GM12878 (cell line): Measurements from ENCODE around the gene CAMK4. TPM values are rescaled to one million over a fixed set of nuclear protein-coding genes. Genes with fewer than 3 reads are reported as not detected.

ENCODE experiments used
- ATAC-seq: fragments of 200-7000 bp; cut with Tn5 transposase; 3 replicates; pipeline ENCODE4 v1.9.1; 2020; ENCODE audit warnings: mild to moderate bottlenecking, moderate library complexity
- BruUV-seq: library from RNA; stranded (reverse); fragments of 400-500 nt; replicated peaks from 2 replicates; lab custom pipeline; 2021; lab: Mats Ljungman, UMichigan
- CTCF ChIA-PET: fragments of 300-600 bp; sonication (Branson Sonifier 250); formaldehyde crosslinking; extraction: SDS; loops from one replicate; lab custom pipeline; 2021; ENCODE audit warnings: inconsistent platforms; lab: Yijun Ruan, JAX
- POLR2A ChIA-PET: fragments of 350-600 bp; formaldehyde crosslinking; extraction: SDS; loops from one replicate; lab custom pipeline; 2021; ENCODE audit warnings: inconsistent platforms; lab: Charles Lee
- RAD21 ChIA-PET: fragments of 300-600 bp; sonication (Branson Sonifier 250); formaldehyde crosslinking; loops from one replicate; lab custom pipeline; 2023; ENCODE audit warnings: antibody characterized with exemption; ENCODE audit not compliant: unreplicated experiment; lab: Charles Lee
- SMC1A ChIA-PET: fragments of 300-600 bp; sonication (Branson Sonifier 250); formaldehyde crosslinking; loops from one replicate; lab custom pipeline; 2023; ENCODE audit not compliant: unreplicated experiment, uncharacterized antibody; lab: Charles Lee
- DNase-seq: peaks from one replicate; pipeline ENCODE4 v3.0.0-alpha.2; 2011; ENCODE audit warnings: low read depth, low spot score
- FAIRE-seq: peaks from 3 replicates; lab custom pipeline; 2011; peaks lifted over from hg19 to GRCh38; lab: Jason Lieb, UNC
- H2AFZ ChIP-seq: 2 replicates; pipeline ENCODE4 v1.6.0; 2011; ENCODE audit warnings: low read depth, low read length, control low read depth; ENCODE audit not compliant: control insufficient read depth
- H3K27ac ChIP-seq: 2 replicates; pipeline ENCODE4 v1.5.1; 2011; ENCODE audit warnings: control low read depth; ENCODE audit not compliant: control insufficient read depth, insufficient read depth
- H3K27me3 ChIP-seq, 2 experiments: replicated peaks in 1 of 2; 2 replicates each; pipeline versions ENCODE4 v1.6.0 to v1.6.1; 2011; ENCODE audit warnings: low read length in 1 of 2; ENCODE audit not compliant: control insufficient read depth in 2 of 2, insufficient read depth in 2 of 2
- H3K36me3 ChIP-seq, 2 experiments: 2 replicates each; pipeline ENCODE4 v1.5.1; 2011; ENCODE audit warnings: low read length in 1 of 2; ENCODE audit not compliant: control insufficient read depth in 2 of 2, insufficient read depth in 2 of 2
- H3K4me1 ChIP-seq: 2 replicates; pipeline ENCODE4 v1.6.1; 2011; ENCODE audit warnings: mild to moderate bottlenecking, low read length, moderate library complexity, mixed read lengths; ENCODE audit not compliant: control insufficient read depth, insufficient read depth
- H3K4me2 ChIP-seq: 2 replicates; pipeline ENCODE4 v1.6.0; 2011; ENCODE audit warnings: control low read depth; ENCODE audit not compliant: control insufficient read depth, insufficient read depth
- H3K4me3 ChIP-seq: fragments of 200-600 bp; sonication (generic); 2 replicates; pipeline ENCODE4 v1.5.1; 2016
- H3K79me2 ChIP-seq: 2 replicates; pipeline ENCODE4 v1.6.0; 2011; ENCODE audit warnings: low read length; ENCODE audit not compliant: control insufficient read depth, insufficient read depth
- H3K9ac ChIP-seq: 2 replicates; pipeline ENCODE4 v1.8.0; 2011; ENCODE audit warnings: low read length, control low read depth, mixed read lengths; ENCODE audit not compliant: control insufficient read depth, insufficient read depth
- H3K9me3 ChIP-seq: replicated peaks from 3 replicates; pipeline ENCODE4 v1.5.1; 2011; ENCODE audit warnings: mild to moderate bottlenecking, low read length; ENCODE audit not compliant: control insufficient read depth, insufficient read depth
- H4K20me1 ChIP-seq: 2 replicates; pipeline ENCODE4 v1.6.0; 2011; ENCODE audit not compliant: control insufficient read depth, insufficient read depth
- ATF7 ChIP-seq: fragments of 450-650 bp; IDR thresholded peaks from 2 replicates; pipeline ENCODE4 v1.6.1; 2016; ENCODE audit warnings: low read depth, mild to moderate bottlenecking
- BHLHE40 ChIP-seq, 2 experiments: fragments of 450-650 bp in 1 of 2; IDR thresholded peaks; 2 replicates each; pipeline ENCODE4 v1.6.1; 2011 to 2017; ENCODE audit warnings: low read depth in 2 of 2, borderline replicate concordance in 1 of 2, improper control_type of control experiment in 1 of 2, low read length in 1 of 2, mild to moderate bottlenecking in 1 of 2
- CREM ChIP-seq: IDR thresholded peaks from 2 replicates; pipeline ENCODE4 v1.6.1; 2014; ENCODE audit warnings: antibody characterized with exemption, low read depth
- GABPA ChIP-seq: IDR thresholded peaks from 2 replicates; pipeline ENCODE4 v1.6.1; 2014; ENCODE audit warnings: antibody characterized with exemption, low read depth, mild to moderate bottlenecking, inconsistent platforms
- POLR2AphosphoS2 ChIP-seq: IDR thresholded peaks from 2 replicates; pipeline ENCODE4 v1.6.1; 2011; ENCODE audit warnings: low read depth, mild to moderate bottlenecking, low read length, improper control_type of control experiment, moderate library complexity
- POLR2AphosphoS5 ChIP-seq: IDR thresholded peaks from 2 replicates; pipeline ENCODE4 v1.6.1; 2011; ENCODE audit warnings: mild to moderate bottlenecking, low read length, inconsistent platforms
- RCOR1 ChIP-seq: conservative IDR thresholded peaks from 2 replicates; pipeline ENCODE4 v1.6.1; 2012; ENCODE audit warnings: low read depth, low read length, improper control_type of control experiment
- RFX5 ChIP-seq: IDR thresholded peaks from 2 replicates; pipeline ENCODE4 v1.6.1; 2011; ENCODE audit warnings: low read depth, low read length, improper control_type of control experiment
- SUPT20H ChIP-seq: IDR thresholded peaks from 2 replicates; pipeline ENCODE4 v1.6.1; 2011; ENCODE audit warnings: low read depth, mild to moderate bottlenecking, low read length, moderate library complexity, borderline replicate concordance; ENCODE audit not compliant: control insufficient read depth
- TBL1XR1 ChIP-seq: IDR thresholded peaks from 2 replicates; pipeline ENCODE4 v1.6.1; 2012; ENCODE audit warnings: low read depth, low read length, improper control_type of control experiment
- TCF3 ChIP-seq: IDR thresholded peaks from 2 replicates; pipeline ENCODE4 v1.6.1; 2012; ENCODE audit warnings: low read depth, mild to moderate bottlenecking, low read length, borderline replicate concordance; ENCODE audit not compliant: insufficient read depth
- ZBTB40 ChIP-seq: fragments of 450-650 bp; IDR thresholded peaks from 2 replicates; pipeline ENCODE4 v1.6.1; 2016; ENCODE audit warnings: mild to moderate bottlenecking, moderate library complexity, borderline replicate concordance
- ZZZ3 ChIP-seq: IDR thresholded peaks from 2 replicates; pipeline ENCODE4 v1.6.1; 2011; ENCODE audit warnings: low read depth; ENCODE audit not compliant: control insufficient read depth, insufficient read length
- in situ Hi-C: fragments of 300-500 bp; cut with MboI; formaldehyde crosslinking; loops from 9 replicates; pipeline ENCODE4 v1.14.3; 2018; ENCODE audit warnings: mixed read lengths
- intact Hi-C: fragments of 100-400 bp; cut with micrococcal nuclease; formaldehyde crosslinking; loops from one replicate; pipeline ENCODE4 v1.14.2; 2022; ENCODE audit not compliant: unreplicated experiment
- polyA plus RNA-seq, 11 experiments: library from polyadenylated mRNA; depleted of rRNA in 4 of 11; unstranded in 6 of 11; stranded (reverse) in 5 of 11; fragments of >200 nt; fragmentation: Nextera tagmentation in 4 of 11; fragmentation: Illumina TruSeq in 1 of 11; extraction: Ambion mirVana in 4 of 11; extraction: Trizol in 1 of 11; gene quantifications; 1 replicate in 1 of 11; 2 replicates in 10 of 11; pipeline versions ENCODE4 v1.2.1 to v1.2.3, GENCODE V29; 2011 to 2016; ENCODE audit warnings: inconsistent platforms in 2 of 11, missing spikeins in 2 of 11, low read depth in 1 of 11
- total RNA-seq, 4 experiments: library from RNA; depleted of rRNA in 3 of 4; stranded (reverse); fragments of >200 nt in 3 of 4; fragmentation: Illumina TruSeq in 1 of 4; extraction: Trizol in 1 of 4; gene quantifications; 2 replicates each; pipeline versions ENCODE4 v1.2.1 to v1.2.3, GENCODE V29; 2013 to 2021

CAMK4 gene
- total and polyA plus RNA-seq, 10 of the 15 experiments (the other 5 are each of a cell fraction or from before 2014, with no cell fraction given): 13.3 to 51.9 (median 35.3) TPM

- no peak for TF ChIP-seq SUPT20H
- TF ChIP-seq POLR2AphosphoS5: no peak
- TF ChIP-seq TBL1XR1: no peak
These were observed 60.6 kb downstream of the CAMK4 start (continued) for GRCh38 chr5:111284825-111285224.

GRCh38 chr5:111294551-111294950 lies 70.4 kb downstream of the CAMK4 start:
- no peaks in the 10 kb centered on the region for H4K20me1 ChIP-seq
- ATAC-seq (no peak), DNase-seq (no peak), FAIRE-seq (no peak)
- intact Hi-C loops: no loop called here
- H2AFZ ChIP-seq: no peak overlapping the region
- H3K27me3 ChIP-seq: no peaks in the 10 kb centered on the region
- ChIA-PET POLR2A (interaction anchor here (1.2 to 1.3 kb wide), 2 partner anchors 8 to 72 kb away, joined by 3 to 4 read pairs; no protein-coding TSS in a partner anchor), RAD21 (interaction anchor here (0.7 kb wide), 1 partner anchor 169 kb away, joined by 4 read pairs; no protein-coding TSS in a partner anchor), CTCF (interaction anchor here (0.5 to 1.6 kb wide), 5 partner anchors 12 to 174 kb away, joined by 3 to 7 read pairs (median 3); no protein-coding TSS in a partner anchor), SMC1A (interaction anchor here (0.7 to 3.1 kb wide), 7 partner anchors 9 to 135 kb away, joined by 3 to 19 read pairs (median 3); no protein-coding TSS in a partner anchor)
- no peak for TF ChIP-seq RFX5
- no peak for TF ChIP-seq ZZZ3
- no peak for TF ChIP-seq GABPA
- TF ChIP-seq BHLHE40 (IDR thresholded peaks at IDR 0.05; ENCODE audit: borderline replicate concordance in 1 of 2, low read depth in 2 of 2, low read length in 1 of 2): no peak
- TF ChIP-seq POLR2AphosphoS2: no peak
- TF ChIP-seq ATF7: no peak
- TF ChIP-seq ZBTB40: no peak
- TF ChIP-seq CREM: no peak
- TF ChIP-seq TCF3: no peak
- TF ChIP-seq RCOR1: no peak
- no TSS peak for BruUV-seq
- peaks cover 0 to 2% of the 10 kb centered on the region in 2 experiments; a peak in 2 of 4 replicates for H3K36me3 ChIP-seq
- H3K4me2 ChIP-seq: no peak overlapping the region
- no peak overlapping the region for H3K9ac ChIP-seq
- in situ Hi-C loops: no loop called here
- H3K4me3 ChIP-seq: no peak overlapping the region
- H3K4me1 ChIP-seq: no peaks in the 10 kb centered on the region
- peaks cover 1% of the 10 kb centered on the region for H3K79me2 ChIP-seq
- peaks cover 13% of the 10 kb centered on the region; the same call in 2 of the 3 replicates for H3K9me3 ChIP-seq
- H3K27ac ChIP-seq: no peak overlapping the region
